ENCODE data around the gene GULP1.
A peak's percentile ranks its signal among the peaks of the same experiment; 100 is the strongest.

GULP1 gene

DNA sequence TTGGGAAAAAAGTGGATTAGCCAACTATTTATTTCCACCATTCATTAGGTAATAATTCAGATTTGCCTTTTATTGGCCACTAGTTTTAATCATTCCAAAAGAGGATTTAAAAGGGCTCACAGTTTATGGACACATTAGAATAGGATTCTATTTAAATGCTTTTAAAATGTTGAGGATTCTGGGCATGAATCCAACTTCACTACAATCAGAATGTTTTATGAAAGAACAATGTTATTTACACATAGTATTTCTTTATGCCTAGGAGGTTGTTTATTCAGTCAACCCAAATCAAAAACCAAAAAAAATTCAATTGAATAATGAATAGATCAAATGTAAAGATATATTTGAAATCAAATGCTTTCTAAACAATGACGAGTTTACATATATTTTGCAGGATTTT is 232.2 kb downstream of the GULP1 start:
- Histone ChIP-seq H3K27me3 (replicated peaks in 2 of 5; ENCODE audit: control insufficient read depth in 4 of 5, insufficient read depth in 5 of 5, low read length in 4 of 5) (no peaks in the 10 kb centered on the region), H3K36me3 (ENCODE audit: control insufficient read depth in 4 of 4, insufficient read depth in 4 of 4, low read length in 3 of 4) (no peaks in the 10 kb centered on the region), H3K4me3 (ENCODE audit: control insufficient read depth in 1 of 7, extremely low read depth in 1 of 7, insufficient read depth in 4 of 7, low read depth in 2 of 7, low read length in 6 of 7) (no peak overlapping the region), H3K4me1 (ENCODE audit: control extremely low read depth in 1 of 4, control insufficient read depth in 4 of 4, insufficient read depth in 4 of 4, low read length in 3 of 4) (no peaks in the 10 kb centered on the region), H3K27ac (ENCODE audit: insufficient read depth in 1 of 2, low read depth in 1 of 2, low read length in 2 of 2, poor library complexity in 1 of 2, severe bottlenecking in 2 of 2) (no peak overlapping the region), H3K9me3 (ENCODE audit: control extremely low read depth in 1 of 5, control insufficient read depth in 4 of 5, insufficient read depth in 2 of 5, low read depth in 1 of 5, low read length in 4 of 5) (no peaks in the 10 kb centered on the region)
- ChIA-PET POLR2A (no interaction called here), CTCF (interaction anchor here (0.8 to 2.2 kb wide), 6 partner anchors 12 to 888 kb away, joined by 3 to 9 read pairs (median 4); no protein-coding TSS in a partner anchor)
- no CpG with 5 or more reads among the region's 1 CpG for WGBS (ENCODE audit: insufficient coverage)
- no peak for DNase-seq

DNA sequence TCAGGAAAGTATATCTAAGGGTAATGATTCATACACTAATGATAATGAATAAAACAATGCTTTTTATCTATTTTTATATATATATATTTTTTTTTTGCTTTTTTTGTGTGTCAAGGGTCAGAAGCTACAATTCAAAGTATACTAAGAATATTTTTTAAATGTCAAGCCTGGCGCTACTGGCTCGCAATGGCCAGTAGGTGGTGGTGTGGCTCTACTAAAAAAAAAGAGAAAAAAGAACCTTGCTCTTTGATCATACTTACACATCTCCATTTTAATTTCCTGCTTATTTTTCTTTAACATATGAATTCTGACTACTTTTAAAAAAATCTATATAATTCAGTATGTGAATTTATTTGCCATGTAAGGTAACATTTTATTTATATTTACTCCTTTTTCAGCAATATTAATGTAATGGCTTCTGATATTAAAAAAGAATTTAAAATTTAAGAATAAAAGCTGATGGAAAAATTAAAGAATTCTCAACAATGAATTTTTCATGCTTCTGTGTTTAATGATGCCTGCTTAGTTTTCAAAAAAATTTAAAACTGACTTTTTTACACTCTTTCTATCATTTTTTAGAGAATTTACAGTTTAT is 232.9 kb downstream of the GULP1 start:
- no peaks in the 10 kb centered on the region for H3K27me3 ChIP-seq (replicated peaks in 2 of 5; ENCODE audit: control insufficient read depth in 4 of 5, insufficient read depth in 5 of 5, low read length in 4 of 5)
- POLR2A ChIA-PET = no interaction called here
- DNase-seq = peak; percentile 35 to 71 (median 66)
- no peak overlapping the region for H3K4me3 ChIP-seq (ENCODE audit: control insufficient read depth in 1 of 7, extremely low read depth in 1 of 7, insufficient read depth in 4 of 7, low read depth in 2 of 7, low read length in 6 of 7)
- no peaks in the 10 kb centered on the region for H3K9me3 ChIP-seq (ENCODE audit: control extremely low read depth in 1 of 5, control insufficient read depth in 4 of 5, insufficient read depth in 2 of 5, low read depth in 1 of 5, low read length in 4 of 5)
- WGBS (ENCODE audit: insufficient coverage) = no CpG with 5 or more reads among the region's 2 CpGs
- CTCF ChIA-PET = interaction anchor here (0.8 to 2.2 kb wide), 8 partner anchors 12 to 1088 kb away, joined by 3 to 9 read pairs (median 3); no protein-coding TSS in a partner anchor
- no peaks in the 10 kb centered on the region for H3K36me3 ChIP-seq (ENCODE audit: control insufficient read depth in 4 of 4, insufficient read depth in 4 of 4, low read length in 3 of 4)
- H3K27ac ChIP-seq (ENCODE audit: insufficient read depth in 1 of 2, low read depth in 1 of 2, low read length in 2 of 2, poor library complexity in 1 of 2, severe bottlenecking in 2 of 2) = no peak overlapping the region
- no peaks in the 10 kb centered on the region for H3K4me1 ChIP-seq (ENCODE audit: control extremely low read depth in 1 of 4, control insufficient read depth in 4 of 4, insufficient read depth in 4 of 4, low read length in 3 of 4)

DNA sequence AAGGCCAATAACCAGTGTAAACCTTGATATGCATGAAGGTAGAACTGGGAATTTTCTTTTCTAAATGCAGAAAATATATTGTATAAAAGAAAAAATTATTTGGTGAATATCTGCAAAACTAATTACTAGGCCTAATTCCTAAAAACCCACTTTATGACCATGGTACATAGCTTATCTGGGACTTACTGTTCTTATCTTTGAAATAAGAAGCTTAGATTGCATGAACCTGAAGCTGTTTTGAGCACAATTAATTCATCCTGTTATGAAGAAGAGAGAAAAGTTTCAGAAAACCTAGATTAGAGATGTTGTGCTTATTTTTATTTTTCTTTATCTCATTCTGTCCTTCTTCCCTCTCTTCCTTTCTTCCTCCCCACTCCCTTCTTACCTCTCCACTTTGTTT is 235.0 kb downstream of the GULP1 start:
- H3K36me3 ChIP-seq (ENCODE audit: control insufficient read depth in 4 of 4, insufficient read depth in 4 of 4, low read length in 3 of 4) = no peaks in the 10 kb centered on the region
- H3K27ac ChIP-seq (ENCODE audit: insufficient read depth in 1 of 2, low read depth in 1 of 2, low read length in 2 of 2, poor library complexity in 1 of 2, severe bottlenecking in 2 of 2) = no peak overlapping the region
- no peak for DNase-seq
- no peaks in the 10 kb centered on the region for H3K9me3 ChIP-seq (ENCODE audit: control extremely low read depth in 1 of 5, control insufficient read depth in 4 of 5, insufficient read depth in 2 of 5, low read depth in 1 of 5, low read length in 4 of 5)
- no peaks in the 10 kb centered on the region for H3K4me1 ChIP-seq (ENCODE audit: control extremely low read depth in 1 of 4, control insufficient read depth in 4 of 4, insufficient read depth in 4 of 4, low read length in 3 of 4)
- H3K27me3 ChIP-seq (replicated peaks in 2 of 5; ENCODE audit: control insufficient read depth in 4 of 5, insufficient read depth in 5 of 5, low read length in 4 of 5) = no peaks in the 10 kb centered on the region
- ChIA-PET CTCF (interaction anchor here (0.6 to 1.6 kb wide), 2 partner anchors 53 to 886 kb away, joined by 3 to 4 read pairs; no protein-coding TSS in a partner anchor), POLR2A (interaction anchor here (0.6 kb wide), 1 partner anchor 34 kb away, joined by 3 read pairs; no protein-coding TSS in a partner anchor)
- H3K4me3 ChIP-seq (ENCODE audit: control insufficient read depth in 1 of 7, extremely low read depth in 1 of 7, insufficient read depth in 4 of 7, low read depth in 2 of 7, low read length in 6 of 7) = no peak overlapping the region

DNA sequence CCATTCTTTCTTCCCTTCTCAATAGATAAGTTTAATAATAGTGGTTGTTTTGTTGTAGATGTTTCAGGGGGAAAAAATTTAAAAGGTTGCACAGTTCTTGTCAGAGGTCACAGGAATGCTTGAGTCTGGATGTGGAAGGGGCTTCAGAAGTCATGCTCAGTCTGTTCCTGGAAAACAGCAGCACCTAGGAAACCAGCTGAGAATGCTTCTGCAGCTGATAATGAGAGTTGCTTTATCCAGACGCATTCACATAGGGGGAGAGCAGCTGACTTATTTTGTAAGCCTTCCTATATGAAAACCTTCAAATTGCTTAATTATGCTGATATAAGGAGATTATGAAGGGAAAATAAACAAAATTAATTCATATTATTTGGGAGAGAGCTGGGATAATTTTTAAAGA is 235.5 kb downstream of the GULP1 start:
- ChIA-PET CTCF (interaction anchor here (1.6 kb wide), 1 partner anchor 885 kb away, joined by 4 read pairs; no protein-coding TSS in a partner anchor), POLR2A (no interaction called here)
- H3K4me1 ChIP-seq (ENCODE audit: control extremely low read depth in 1 of 4, control insufficient read depth in 4 of 4, insufficient read depth in 4 of 4, low read length in 3 of 4) = no peaks in the 10 kb centered on the region
- no CpG with 5 or more reads among the region's 1 CpG for WGBS (ENCODE audit: insufficient coverage)
- no peak for DNase-seq
- H3K27me3 ChIP-seq (replicated peaks in 2 of 5; ENCODE audit: control insufficient read depth in 4 of 5, insufficient read depth in 5 of 5, low read length in 4 of 5) = no peaks in the 10 kb centered on the region
- no peak overlapping the region for H3K27ac ChIP-seq (ENCODE audit: insufficient read depth in 1 of 2, low read depth in 1 of 2, low read length in 2 of 2, poor library complexity in 1 of 2, severe bottlenecking in 2 of 2)
- H3K36me3 ChIP-seq (ENCODE audit: control insufficient read depth in 4 of 4, insufficient read depth in 4 of 4, low read length in 3 of 4) = no peaks in the 10 kb centered on the region
- no peak overlapping the region for H3K4me3 ChIP-seq (ENCODE audit: control insufficient read depth in 1 of 7, extremely low read depth in 1 of 7, insufficient read depth in 4 of 7, low read depth in 2 of 7, low read length in 6 of 7)
- no peaks in the 10 kb centered on the region for H3K9me3 ChIP-seq (ENCODE audit: control extremely low read depth in 1 of 5, control insufficient read depth in 4 of 5, insufficient read depth in 2 of 5, low read depth in 1 of 5, low read length in 4 of 5)

DNA sequence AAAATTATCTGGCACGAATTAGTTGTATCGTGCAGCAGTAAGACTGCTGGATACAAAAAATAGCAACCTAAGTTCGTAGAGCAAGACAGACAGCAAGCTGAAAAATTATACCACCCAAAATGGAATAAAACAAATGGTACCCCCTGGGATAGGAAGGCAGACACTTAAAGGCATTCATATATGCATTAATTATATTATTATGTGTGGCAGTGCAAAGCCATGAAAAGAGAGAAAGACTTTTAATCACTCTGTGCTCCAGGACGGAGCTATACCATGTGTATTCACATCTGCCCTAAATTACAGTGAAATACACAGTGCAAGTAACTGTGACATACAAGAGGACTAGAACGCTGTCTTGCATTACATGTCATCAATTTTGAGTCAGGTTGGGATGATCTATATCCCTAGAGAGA is 235.9 kb downstream of the GULP1 start:
- no peak overlapping the region for H3K27ac ChIP-seq (ENCODE audit: insufficient read depth in 1 of 2, low read depth in 1 of 2, low read length in 2 of 2, poor library complexity in 1 of 2, severe bottlenecking in 2 of 2)
- CTCF ChIA-PET = interaction anchor here (1.6 kb wide), 1 partner anchor 885 kb away, joined by 4 read pairs; no protein-coding TSS in a partner anchor
- POLR2A ChIA-PET = no interaction called here
- no peaks in the 10 kb centered on the region for H3K4me1 ChIP-seq (ENCODE audit: control extremely low read depth in 1 of 4, control insufficient read depth in 4 of 4, insufficient read depth in 4 of 4, low read length in 3 of 4)
- H3K27me3 ChIP-seq (replicated peaks in 2 of 5; ENCODE audit: control insufficient read depth in 4 of 5, insufficient read depth in 5 of 5, low read length in 4 of 5) = no peaks in the 10 kb centered on the region
- no peak for DNase-seq
- H3K36me3 ChIP-seq (ENCODE audit: control insufficient read depth in 4 of 4, insufficient read depth in 4 of 4, low read length in 3 of 4) = no peaks in the 10 kb centered on the region
- no peak overlapping the region for H3K4me3 ChIP-seq (ENCODE audit: control insufficient read depth in 1 of 7, extremely low read depth in 1 of 7, insufficient read depth in 4 of 7, low read depth in 2 of 7, low read length in 6 of 7)
- no peaks in the 10 kb centered on the region for H3K9me3 ChIP-seq (ENCODE audit: control extremely low read depth in 1 of 5, control insufficient read depth in 4 of 5, insufficient read depth in 2 of 5, low read depth in 1 of 5, low read length in 4 of 5)
- WGBS (ENCODE audit: insufficient coverage) = 100% methylated on average over 4 of the region's 5 CpGs

DNA sequence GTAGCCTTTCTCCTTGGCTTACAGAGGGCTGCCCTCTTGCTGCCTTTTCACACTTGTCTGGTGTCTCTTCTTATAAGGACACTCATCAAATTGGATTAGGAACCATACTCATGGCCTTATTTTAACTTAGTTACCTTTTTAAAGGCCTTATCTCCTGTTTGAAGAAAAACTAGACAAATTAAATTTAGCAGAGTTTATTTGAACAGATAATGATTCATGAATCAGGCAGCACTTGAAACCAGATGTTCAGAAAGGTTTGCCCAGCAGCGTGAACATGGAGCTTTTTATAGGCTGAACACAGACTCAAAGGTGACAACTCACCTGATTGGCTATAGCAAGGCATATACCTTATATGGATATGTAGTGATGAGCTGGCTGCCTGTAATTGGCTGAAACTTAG is 238.0 kb downstream of the GULP1 start:
- no peak overlapping the region for H3K27ac ChIP-seq (ENCODE audit: insufficient read depth in 1 of 2, low read depth in 1 of 2, low read length in 2 of 2, poor library complexity in 1 of 2, severe bottlenecking in 2 of 2)
- ChIA-PET CTCF (no interaction called here), POLR2A (no interaction called here)
- no peaks in the 10 kb centered on the region for H3K36me3 ChIP-seq (ENCODE audit: control insufficient read depth in 4 of 4, insufficient read depth in 4 of 4, low read length in 3 of 4)
- H3K9me3 ChIP-seq (ENCODE audit: control extremely low read depth in 1 of 5, control insufficient read depth in 4 of 5, insufficient read depth in 2 of 5, low read depth in 1 of 5, low read length in 4 of 5) = no peaks in the 10 kb centered on the region
- no peak overlapping the region for H3K4me3 ChIP-seq (ENCODE audit: control insufficient read depth in 1 of 7, extremely low read depth in 1 of 7, insufficient read depth in 4 of 7, low read depth in 2 of 7, low read length in 6 of 7)
- DNase-seq = no peak
- H3K27me3 ChIP-seq (replicated peaks in 2 of 5; ENCODE audit: control insufficient read depth in 4 of 5, insufficient read depth in 5 of 5, low read length in 4 of 5) = no peaks in the 10 kb centered on the region
- WGBS (ENCODE audit: insufficient coverage) = 100% methylated on average over 1 of the region's 1 CpG
- H3K4me1 ChIP-seq (ENCODE audit: control extremely low read depth in 1 of 4, control insufficient read depth in 4 of 4, insufficient read depth in 4 of 4, low read length in 3 of 4) = no peaks in the 10 kb centered on the region

DNA sequence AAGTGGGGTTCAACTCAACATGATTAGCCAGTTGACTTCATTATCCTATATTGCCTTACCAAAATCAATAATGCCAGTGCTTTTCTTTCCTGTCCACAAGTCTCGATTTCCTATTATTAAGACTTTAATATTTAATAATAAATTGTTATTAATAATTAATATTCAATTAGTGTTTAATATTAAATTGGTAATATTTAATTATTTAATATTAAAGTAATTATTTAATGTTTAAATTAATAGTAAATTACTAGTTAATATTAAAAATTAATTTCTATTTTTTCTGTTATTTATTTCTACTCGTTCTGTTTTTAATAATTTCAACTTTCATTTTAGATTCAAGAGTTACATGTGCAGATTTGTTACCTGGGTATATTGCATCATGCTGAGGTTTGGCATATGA is 243.2 kb downstream of the GULP1 start:
- no peaks in the 10 kb centered on the region for H3K4me1 ChIP-seq (ENCODE audit: control extremely low read depth in 1 of 4, control insufficient read depth in 4 of 4, insufficient read depth in 4 of 4, low read length in 3 of 4)
- no peak overlapping the region for H3K27ac ChIP-seq (ENCODE audit: insufficient read depth in 1 of 2, low read depth in 1 of 2, low read length in 2 of 2, poor library complexity in 1 of 2, severe bottlenecking in 2 of 2)
- DNase-seq = no peak
- WGBS (ENCODE audit: insufficient coverage) = no CpG with 5 or more reads among the region's 2 CpGs
- peaks cover 0 to 3% (median 0%) of the 10 kb centered on the region in 5 experiments for H3K9me3 ChIP-seq (ENCODE audit: control extremely low read depth in 1 of 5, control insufficient read depth in 4 of 5, insufficient read depth in 2 of 5, low read depth in 1 of 5, low read length in 4 of 5)
- POLR2A ChIA-PET = no interaction called here
- no peak overlapping the region for H3K4me3 ChIP-seq (ENCODE audit: control insufficient read depth in 1 of 7, extremely low read depth in 1 of 7, insufficient read depth in 4 of 7, low read depth in 2 of 7, low read length in 6 of 7)
- H3K27me3 ChIP-seq (replicated peaks in 2 of 5; ENCODE audit: control insufficient read depth in 4 of 5, insufficient read depth in 5 of 5, low read length in 4 of 5) = no peaks in the 10 kb centered on the region
- H3K36me3 ChIP-seq (ENCODE audit: control insufficient read depth in 4 of 4, insufficient read depth in 4 of 4, low read length in 3 of 4) = no peaks in the 10 kb centered on the region
- CTCF ChIA-PET = no interaction called here

Measured in common myeloid progenitor, CD34-positive (primary cell).